T-helper 1 cell treated with Interleukin-12 subunit alpha and Interleukin-12 subunit beta and Interleukin-4 antibody, amounts not matched to agents 30 μg/mL and 1 μg/mL, for 36 hours (primary cell): ENCODE data around the gene CYP4F12.

Experiments used
- H3K27ac Mint-ChIP-seq: one replicate; pipeline ENCODE4 v1.8.0; 2021; ENCODE audit warnings: mild to moderate bottlenecking, mixed read lengths
- H3K27me3 Mint-ChIP-seq: one replicate; pipeline ENCODE4 v1.8.0; 2021; ENCODE audit warnings: low read depth, mixed read lengths
- H3K36me3 Mint-ChIP-seq: one replicate; pipeline ENCODE4 v1.8.0; 2021; ENCODE audit warnings: low read depth, mixed read lengths
- H3K4me1 Mint-ChIP-seq: one replicate; pipeline ENCODE4 v1.8.0; 2021; ENCODE audit warnings: low read depth, mixed read lengths
- H3K4me3 Mint-ChIP-seq: one replicate; pipeline ENCODE4 v1.8.0; 2021; ENCODE audit warnings: mild to moderate bottlenecking, moderate library complexity, mixed read lengths
- H3K9me3 Mint-ChIP-seq: one replicate; pipeline ENCODE4 v1.8.0; 2021; ENCODE audit warnings: mixed read lengths

Gene CYP4F12

GRCh38 chr19:15672580-15673175 lies at the start of gene CYP4F12:
TSS of gene CYP4F12 (plus strand) at chr19:15673087. CDS start at chr19:15673530, 443 bp downstream.
- no peak within 1 kb of the TSS for H3K27ac Mint-ChIP-seq
- no peak within 1 kb of the TSS for H3K4me3 Mint-ChIP-seq
- H3K9me3 Mint-ChIP-seq = peaks cover 3% of the 10 kb centered on the region
- H3K36me3 Mint-ChIP-seq = no peaks in the 10 kb centered on the region
- H3K27me3 Mint-ChIP-seq = no peaks in the 10 kb centered on the region
- H3K4me1 Mint-ChIP-seq = no peaks in the 10 kb centered on the region

- Mint-ChIP-seq H3K27ac (no peak overlapping the region), H3K27me3 (no peaks in the 10 kb centered on the region), H3K4me1 (no peaks in the 10 kb centered on the region), H3K4me3 (no peak overlapping the region), H3K9me3 (no peaks in the 10 kb centered on the region), H3K36me3 (no peaks in the 10 kb centered on the region)
These were observed 49.1 kb upstream of the CYP4F12 start for GRCh38 chr19:15623711-15624318.

- H3K4me3 Mint-ChIP-seq = no peak overlapping the region
- no peak overlapping the region for H3K27ac Mint-ChIP-seq
- H3K9me3 Mint-ChIP-seq = no peaks in the 10 kb centered on the region
- no peaks in the 10 kb centered on the region for H3K36me3 Mint-ChIP-seq
- no peaks in the 10 kb centered on the region for H3K27me3 Mint-ChIP-seq
- no peaks in the 10 kb centered on the region for H3K4me1 Mint-ChIP-seq
These were observed 44.5 kb upstream of the CYP4F12 start for GRCh38 chr19:15628236-15629002.

GRCh38 chr19:15629003-15629880 lies 43.6 kb upstream of the CYP4F12 start:
- H3K4me1 Mint-ChIP-seq = no peaks in the 10 kb centered on the region
- no peaks in the 10 kb centered on the region for H3K36me3 Mint-ChIP-seq
- H3K9me3 Mint-ChIP-seq = no peaks in the 10 kb centered on the region
- no peak overlapping the region for H3K4me3 Mint-ChIP-seq
- H3K27me3 Mint-ChIP-seq = no peaks in the 10 kb centered on the region
- H3K27ac Mint-ChIP-seq = no peak overlapping the region

- H3K27me3 Mint-ChIP-seq = peaks cover 9% of the 10 kb centered on the region
- no peak overlapping the region for H3K27ac Mint-ChIP-seq
- no peaks in the 10 kb centered on the region for H3K4me1 Mint-ChIP-seq
- no peaks in the 10 kb centered on the region for H3K36me3 Mint-ChIP-seq
- H3K4me3 Mint-ChIP-seq = no peak overlapping the region
- no peaks in the 10 kb centered on the region for H3K9me3 Mint-ChIP-seq
These were observed 41.1 kb upstream of the CYP4F12 start for GRCh38 chr19:15631817-15632216.

GRCh38 chr19:15633082-15633835 lies 39.6 kb upstream of the CYP4F12 start:
- H3K27ac Mint-ChIP-seq = no peak overlapping the region
- H3K9me3 Mint-ChIP-seq = no peaks in the 10 kb centered on the region
- H3K4me1 Mint-ChIP-seq = no peaks in the 10 kb centered on the region
- H3K27me3 Mint-ChIP-seq = peaks cover 9% of the 10 kb centered on the region
- no peak overlapping the region for H3K4me3 Mint-ChIP-seq
- no peaks in the 10 kb centered on the region for H3K36me3 Mint-ChIP-seq

GRCh38 chr19:15634105-15634504 lies 38.8 kb upstream of the CYP4F12 start:
- Mint-ChIP-seq H3K27me3 (peaks cover 9% of the 10 kb centered on the region), H3K9me3 (no peaks in the 10 kb centered on the region), H3K4me3 (no peak overlapping the region), H3K4me1 (no peaks in the 10 kb centered on the region), H3K27ac (no peak overlapping the region), H3K36me3 (no peaks in the 10 kb centered on the region)

- Mint-ChIP-seq H3K27me3 (peaks cover 9% of the 10 kb centered on the region), H3K4me3 (no peak overlapping the region), H3K27ac (no peak overlapping the region), H3K36me3 (no peaks in the 10 kb centered on the region), H3K9me3 (no peaks in the 10 kb centered on the region), H3K4me1 (no peaks in the 10 kb centered on the region)
These were observed 37.7 kb upstream of the CYP4F12 start for GRCh38 chr19:15635016-15635805.

- H3K36me3 Mint-ChIP-seq = no peaks in the 10 kb centered on the region
- no peaks in the 10 kb centered on the region for H3K4me1 Mint-ChIP-seq
- no peak overlapping the region for H3K27ac Mint-ChIP-seq
- no peak overlapping the region for H3K4me3 Mint-ChIP-seq
- H3K9me3 Mint-ChIP-seq = no peaks in the 10 kb centered on the region
- peaks cover 9% of the 10 kb centered on the region for H3K27me3 Mint-ChIP-seq
These were observed 36.9 kb upstream of the CYP4F12 start for GRCh38 chr19:15636026-15636425.

GRCh38 chr19:15639596-15639995 lies 33.3 kb upstream of the CYP4F12 start:
- H3K36me3 Mint-ChIP-seq = no peaks in the 10 kb centered on the region
- H3K4me1 Mint-ChIP-seq = peaks cover 2% of the 10 kb centered on the region
- no peak overlapping the region for H3K27ac Mint-ChIP-seq
- no peak overlapping the region for H3K4me3 Mint-ChIP-seq
- no peaks in the 10 kb centered on the region for H3K9me3 Mint-ChIP-seq
- H3K27me3 Mint-ChIP-seq = peaks cover 7% of the 10 kb centered on the region

GRCh38 chr19:15640294-15640903 lies 32.5 kb upstream of the CYP4F12 start, which contains the start of gene CYP4F3:
TSS of gene CYP4F3 (plus strand) at chr19:15640897. CDS start at chr19:15641416, 519 bp downstream.
- Mint-ChIP-seq H3K9me3 (no peaks in the 10 kb centered on the region), H3K36me3 (no peaks in the 10 kb centered on the region), H3K27ac (no peak within 1 kb of the TSS), H3K27me3 (peaks cover under 1% of the 10 kb centered on the region), H3K4me3 (no peak within 1 kb of the TSS), H3K4me1 (peaks cover 2% of the 10 kb centered on the region)

- Mint-ChIP-seq H3K9me3 (no peaks in the 10 kb centered on the region), H3K36me3 (no peaks in the 10 kb centered on the region), H3K4me1 (peaks cover 2% of the 10 kb centered on the region), H3K27ac (no peak overlapping the region), H3K27me3 (no peaks in the 10 kb centered on the region), H3K4me3 (no peak overlapping the region)
These were observed 31.8 kb upstream of the CYP4F12 start for GRCh38 chr19:15640904-15641597.
